ENCODE measurements around the gene ZPBP.

GRCh38 chr7:50088463-50089129, 4.5 kb downstream of the ZPBP start:
- no peak for TF ChIP-seq CTCF (conservative IDR thresholded peaks at IDR 0.05; ENCODE audit: low read depth, low read length)
- TF ChIP-seq EZH2 (IDR thresholded peaks at IDR 0.05; ENCODE audit: borderline replicate concordance, low read depth, low read length, poor library complexity, severe bottlenecking), result no peak

Measured in A673 (cell line).